Keratinocyte (primary cell): Measurements from ENCODE around the gene ATG10. TPM values are rescaled to one million over a fixed set of nuclear protein-coding genes. Genes with fewer than 3 reads are reported as not detected.

Experiments used
- DNase-seq: peaks from one replicate; pipeline ENCODE4 v3.0.0-alpha.2; 2011; ENCODE audit warnings: low read depth, missing footprints, low spot score
- FAIRE-seq: peaks from 2 replicates; lab custom pipeline; 2011; peaks lifted over from hg19 to GRCh38; lab: Jason Lieb, UNC
- H2AFZ ChIP-seq: 2 replicates; pipeline ENCODE4 v1.6.0; 2012; ENCODE audit warnings: low read length, control low read depth, inconsistent platforms; ENCODE audit not compliant: control insufficient read depth
- H3K27ac ChIP-seq: 2 replicates; pipeline ENCODE4 v1.5.1; 2011; ENCODE audit warnings: low read length; ENCODE audit not compliant: control insufficient read depth, insufficient read depth
- H3K27me3 ChIP-seq: 3 replicates; pipeline ENCODE4 v1.6.0; 2011; ENCODE audit warnings: low read length; ENCODE audit not compliant: control insufficient read depth, insufficient read depth; ENCODE audit errors: extremely low read depth
- H3K36me3 ChIP-seq, 2 experiments: 2 replicates in 1 of 2; 3 replicates in 1 of 2; pipeline ENCODE4 v1.5.1; 2011; ENCODE audit warnings: low read length in 2 of 2, mild to moderate bottlenecking in 1 of 2; ENCODE audit not compliant: control insufficient read depth in 2 of 2, insufficient read depth in 2 of 2; ENCODE audit errors: extremely low read depth in 1 of 2
- H3K4me1 ChIP-seq: 3 replicates; pipeline ENCODE4 v1.5.1; 2011; ENCODE audit warnings: low read length; ENCODE audit not compliant: control insufficient read depth, insufficient read depth; ENCODE audit errors: extremely low read depth
- H3K4me2 ChIP-seq: 3 replicates; pipeline ENCODE4 v1.6.0; 2011; ENCODE audit warnings: low read depth, low read length; ENCODE audit not compliant: control insufficient read depth, insufficient read depth; ENCODE audit errors: extremely low read depth
- H3K4me3 ChIP-seq, 3 experiments: fragments of 200-600 bp in 1 of 3; sonication (generic) in 1 of 3; 2 replicates in 2 of 3; 3 replicates in 1 of 3; pipeline ENCODE4 v1.5.1; 2011 to 2016; ENCODE audit warnings: low read length in 3 of 3, mild to moderate bottlenecking in 3 of 3, control low read depth in 2 of 3, inconsistent platforms in 1 of 3, low read depth in 1 of 3, mixed read lengths in 1 of 3, mixed run types in 1 of 3, moderate library complexity in 1 of 3; ENCODE audit not compliant: control insufficient read depth in 2 of 3, insufficient read depth in 2 of 3; ENCODE audit errors: extremely low read depth in 1 of 3
- H3K79me2 ChIP-seq: 2 replicates; pipeline ENCODE4 v1.6.0; 2012; ENCODE audit warnings: low read length; ENCODE audit not compliant: control insufficient read depth, insufficient read depth
- H3K9ac ChIP-seq: 3 replicates; pipeline ENCODE4 v1.6.0; 2011; ENCODE audit warnings: low read length; ENCODE audit not compliant: control insufficient read depth, insufficient read depth; ENCODE audit errors: extremely low read depth
- H3K9me1 ChIP-seq: 3 replicates; pipeline ENCODE4 v1.6.0; 2011; ENCODE audit warnings: low read length; ENCODE audit not compliant: control insufficient read depth, insufficient read depth; ENCODE audit errors: extremely low read depth
- H3K9me3 ChIP-seq: 2 replicates; pipeline ENCODE4 v1.5.1; 2012; ENCODE audit warnings: low read depth, low read length; ENCODE audit not compliant: control insufficient read depth
- H4K20me1 ChIP-seq: 3 replicates; pipeline ENCODE4 v1.6.0; 2011; ENCODE audit warnings: low read length; ENCODE audit not compliant: control insufficient read depth, insufficient read depth; ENCODE audit errors: extremely low read depth
- CTCF ChIP-seq, 3 experiments: IDR thresholded peaks in 1 of 3; conservative IDR thresholded peaks in 1 of 3; optimal IDR thresholded peaks in 1 of 3; 2 replicates in 2 of 3; 3 replicates in 1 of 3; pipeline versions ENCODE3 to v1.5.1; 2011; ENCODE audit warnings: low read length in 3 of 3, mild to moderate bottlenecking in 3 of 3, moderate library complexity in 2 of 3, control low read depth in 1 of 3, inconsistent platforms in 1 of 3; ENCODE audit not compliant: insufficient read depth in 2 of 3; ENCODE audit errors: extremely low read depth in 1 of 3
- EZH2 ChIP-seq: IDR thresholded peaks from one replicate; pipeline ENCODE4 v1.6.1; 2012; ENCODE audit warnings: inconsistent platforms, mild to moderate bottlenecking, low read length, moderate library complexity
- dilution Hi-C: fragments of 300-500 bp; cut with MboI; formaldehyde crosslinking; loops from one replicate; pipeline ENCODE4 v1.7.0; 2020; ENCODE audit warnings: low sequenced_read_pairs; ENCODE audit not compliant: extremely low pct_ligation_motif_present
- polyA plus RNA-seq, 5 experiments: library from polyadenylated mRNA; depleted of rRNA in 3 of 5; stranded (reverse) in 3 of 5; stranded (forward) in 1 of 5; unstranded in 1 of 5; fragments of >200 nt; gene quantifications; 1 replicate in 1 of 5; 2 replicates in 3 of 5; 3 replicates in 1 of 5; pipeline versions ENCODE4 v1.2.1 to v1.2.3, GENCODE V29; 2011 to 2012; ENCODE audit warnings: missing spikeins in 2 of 5, low read depth in 1 of 5, low replicate concordance in 1 of 5

ATG10 gene
- polyA plus RNA-seq, 1 donor (not counting 4 experiments of a cell fraction or from before 2014, with no cell fraction given) = 5.4 TPM

GRCh38 chr5:82174128-82174918 is 202.5 kb downstream of the ATG10 start:
- Histone ChIP-seq H3K79me2 (no peaks in the 10 kb centered on the region), H3K4me1 (no peaks in the 10 kb centered on the region), H3K27me3 (no peaks in the 10 kb centered on the region), H3K36me3 (no peaks in the 10 kb centered on the region), H2AFZ (no peak overlapping the region), H3K9ac (no peak overlapping the region), H3K4me2 (no peak overlapping the region), H3K9me1 (no peaks in the 10 kb centered on the region), H4K20me1 (no peaks in the 10 kb centered on the region), H3K27ac (no peak overlapping the region), H3K9me3 (no peaks in the 10 kb centered on the region), H3K4me3 (no peak overlapping the region)
- DNase-seq (no peak), FAIRE-seq (peak; percentile 26)
- dilution Hi-C loops = no loop called here
- TF ChIP-seq EZH2 (no peak), CTCF (optimal IDR thresholded peaks at IDR 0.05 in 1 of 3, IDR thresholded peaks at IDR 0.05 in 1 of 3, conservative IDR thresholded peaks at IDR 0.05 in 1 of 3; ENCODE audit: extremely low read depth in 1 of 3, insufficient read depth in 2 of 3, low read length in 3 of 3) (peak; percentile 70 to 85 (median 80))

- no peak overlapping the region for H3K27ac ChIP-seq
- no peak overlapping the region for H3K4me3 ChIP-seq
- no peak overlapping the region for H3K9ac ChIP-seq
- H3K4me2 ChIP-seq = no peak overlapping the region
- H3K9me3 ChIP-seq = no peaks in the 10 kb centered on the region
- no peaks in the 10 kb centered on the region for H3K36me3 ChIP-seq
- H3K79me2 ChIP-seq = no peaks in the 10 kb centered on the region
- no peak for TF ChIP-seq EZH2
- no peak for TF ChIP-seq CTCF (optimal IDR thresholded peaks at IDR 0.05 in 1 of 3, IDR thresholded peaks at IDR 0.05 in 1 of 3, conservative IDR thresholded peaks at IDR 0.05 in 1 of 3; ENCODE audit: extremely low read depth in 1 of 3, insufficient read depth in 2 of 3, low read length in 3 of 3)
- H3K4me1 ChIP-seq = no peaks in the 10 kb centered on the region
- no peak for FAIRE-seq
- DNase-seq = no peak
- H4K20me1 ChIP-seq = no peaks in the 10 kb centered on the region
- H2AFZ ChIP-seq = no peak overlapping the region
- dilution Hi-C loops = no loop called here
- no peaks in the 10 kb centered on the region for H3K9me1 ChIP-seq
- no peaks in the 10 kb centered on the region for H3K27me3 ChIP-seq
Observed at GRCh38 chr5:82174919-82175219, 203.0 kb downstream of the ATG10 start.
